A673 (cell line): ENCODE data around the gene CALML4. TPM values are rescaled to one million over a fixed set of nuclear protein-coding genes. Genes with fewer than 3 reads are reported as not detected.

Source experiments
- BruUV-seq: library from RNA; stranded (reverse); fragments of 400-500 nt; replicated peaks from 2 replicates; lab custom pipeline; 2021; lab: Mats Ljungman, UMichigan
- CTCF ChIA-PET: fragments of 300-600 bp; sonication (Branson Sonifier 250); formaldehyde crosslinking; loops from one replicate; lab custom pipeline; 2022; ENCODE audit warnings: antibody characterized with exemption; lab: Charles Lee
- POLR2A ChIA-PET: fragments of 300-600 bp; sonication (Branson Sonifier 250); formaldehyde crosslinking; loops from one replicate; lab custom pipeline; 2022; ENCODE audit warnings: antibody characterized with exemption; ENCODE audit not compliant: low non-redundant PET; lab: Charles Lee
- DNase-seq: peaks from one replicate; pipeline ENCODE4 v3.0.0-alpha.2; 2015; ENCODE audit warnings: low spot score
- H3K27ac ChIP-seq: fragments of 200-600 bp; sonication (generic); 2 replicates; pipeline ENCODE4 v1.5.1; 2016; ENCODE audit warnings: mixed run types, low read depth, mild to moderate bottlenecking, mixed read lengths, antibody characterized with exemption, low read length; ENCODE audit not compliant: poor library complexity, severe bottlenecking
- H3K27me3 ChIP-seq: fragments of 200-600 bp; sonication (generic); replicated peaks from 2 replicates; pipeline ENCODE4 v1.6.1; 2017; ENCODE audit warnings: mixed run types, low read depth, mild to moderate bottlenecking, mixed read lengths, antibody characterized with exemption, low read length; ENCODE audit not compliant: insufficient read depth, poor library complexity
- H3K36me3 ChIP-seq: fragments of 200-600 bp; sonication (generic); 2 replicates; pipeline ENCODE4 v1.6.1; 2016; ENCODE audit warnings: mixed run types, mild to moderate bottlenecking, mixed read lengths, antibody characterized with exemption, low read length; ENCODE audit not compliant: insufficient read depth, poor library complexity, severe bottlenecking
- H3K4me1 ChIP-seq: fragments of 200-600 bp; sonication (generic); 2 replicates; pipeline ENCODE4 v1.6.1; 2017; ENCODE audit warnings: mixed run types, mild to moderate bottlenecking, mixed read lengths, antibody characterized with exemption, low read length; ENCODE audit not compliant: insufficient read depth, poor library complexity, severe bottlenecking
- H3K4me3 ChIP-seq: fragments of 200-600 bp; sonication (generic); 2 replicates; pipeline ENCODE4 v1.5.1; 2016; ENCODE audit warnings: low read depth, mixed run types, mild to moderate bottlenecking, mixed read lengths, low read length; ENCODE audit not compliant: poor library complexity, severe bottlenecking
- H3K9me3 ChIP-seq: fragments of 200-600 bp; sonication (generic); 2 replicates; pipeline ENCODE4 v1.6.1; 2016; ENCODE audit warnings: mixed run types, low read depth, mild to moderate bottlenecking, mixed read lengths, antibody characterized with exemption, low read length; ENCODE audit not compliant: poor library complexity, severe bottlenecking
- CTCF ChIP-seq: fragments of 300-800, 200-600 bp; sonication (generic); conservative IDR thresholded peaks from 2 replicates; pipeline ENCODE4 v1.5.1; 2017; ENCODE audit warnings: low read depth, mild to moderate bottlenecking, antibody characterized with exemption, low read length, moderate library complexity, mixed read lengths
- EZH2 ChIP-seq: fragments of 200-600 bp; sonication (generic); IDR thresholded peaks from 2 replicates; pipeline ENCODE4 v1.6.1; 2017; ENCODE audit warnings: borderline replicate concordance, low read depth, mild to moderate bottlenecking, mixed read lengths, antibody characterized with exemption, low read length; ENCODE audit not compliant: poor library complexity, severe bottlenecking
- intact Hi-C: fragments of 100-400 bp; cut with micrococcal nuclease; formaldehyde crosslinking; loops from one replicate; pipeline ENCODE4 v1.10.0; 2022; ENCODE audit not compliant: unreplicated experiment
- total RNA-seq: library from RNA; stranded (reverse); gene quantifications from 2 replicates; pipeline ENCODE4 v1.2.3, GENCODE V29; 2021

The CALML4 gene
- total RNA-seq, 1 experiment from 2014 or later: 9.1 TPM

GRCh38 chr15:68244235-68244634, 39.1 kb upstream of the CALML4 start:
- no peaks in the 10 kb centered on the region for H3K27me3 ChIP-seq
- H3K9me3 ChIP-seq: no peaks in the 10 kb centered on the region
- H3K4me3 ChIP-seq: no peak overlapping the region
- no peak overlapping the region for H3K27ac ChIP-seq
- TF ChIP-seq EZH2 (no peak), CTCF (no peak)
- ChIA-PET CTCF (no interaction called here), POLR2A (no interaction called here)
- H3K36me3 ChIP-seq: no peaks in the 10 kb centered on the region
- BruUV-seq: no TSS peak
- intact Hi-C loops: no loop called here
- no peak for DNase-seq
- H3K4me1 ChIP-seq: no peaks in the 10 kb centered on the region

- Histone ChIP-seq H3K36me3 (no peaks in the 10 kb centered on the region), H3K27me3 (no peaks in the 10 kb centered on the region), H3K4me3 (no peak overlapping the region), H3K27ac (no peak overlapping the region), H3K9me3 (no peaks in the 10 kb centered on the region), H3K4me1 (no peaks in the 10 kb centered on the region)
- ChIA-PET CTCF (no interaction called here), POLR2A (no interaction called here)
- no peak for TF ChIP-seq CTCF
- no peak for TF ChIP-seq EZH2
- DNase-seq: no peak
- intact Hi-C loops: no loop called here
- no TSS peak for BruUV-seq
These were observed 36.2 kb upstream of the CALML4 start for GRCh38 chr15:68241088-68241935.

GRCh38 chr15:68239025-68239424, 33.9 kb upstream of the CALML4 start:
- ChIA-PET CTCF (no interaction called here), POLR2A (no interaction called here)
- no peak overlapping the region for H3K4me3 ChIP-seq
- intact Hi-C loops: no loop called here
- no TSS peak for BruUV-seq
- H3K27ac ChIP-seq: no peak overlapping the region
- H3K9me3 ChIP-seq: no peaks in the 10 kb centered on the region
- H3K27me3 ChIP-seq: no peaks in the 10 kb centered on the region
- H3K4me1 ChIP-seq: no peaks in the 10 kb centered on the region
- TF ChIP-seq CTCF: no peak
- TF ChIP-seq EZH2: no peak
- no peak for DNase-seq
- H3K36me3 ChIP-seq: no peaks in the 10 kb centered on the region
